ENCODE results near the gene RUNX2.

GRCh38 chr6:45488889-45489288 lies 160.8 kb downstream of the RUNX2 start:
- TF ChIP-seq SUZ12 (IDR thresholded peaks at IDR 0.05) (no peak), CTBP1 (IDR thresholded peaks at IDR 0.05; ENCODE audit: borderline replicate concordance) (no peak), PKNOX1 (IDR thresholded peaks at IDR 0.05) (no peak), FOXK2 (IDR thresholded peaks at IDR 0.05) (no peak), ELF4 (IDR thresholded peaks at IDR 0.05) (no peak)

Data from HEK293T (cell line).